Measurements from ENCODE around the gene ALDH8A1.

The ALDH8A1 gene

GRCh38 chr6:134974370-134974769 lies 24.5 kb upstream of the ALDH8A1 start:
- Histone ChIP-seq H2BK5ac (ENCODE audit: low read length) (no peak overlapping the region), H3K4me2 (ENCODE audit: insufficient read depth, low read length, poor library complexity, severe bottlenecking) (no peak overlapping the region), H3K14ac (ENCODE audit: low read length) (no peak overlapping the region), H3K27ac (replicated peaks; ENCODE audit: low read length) (no peak overlapping the region), H3K36me3 (replicated peaks in 1 of 2; ENCODE audit: control insufficient read depth in 2 of 2, insufficient read depth in 2 of 2, low read length in 2 of 2) (peaks cover 3 to 60% of the 10 kb centered on the region in 2 donors), H4K91ac (ENCODE audit: low read depth, low read length, poor library complexity) (no peak overlapping the region), H2BK15ac (ENCODE audit: low read length) (no peak overlapping the region), H3K9me3 (replicated peaks in 1 of 2; ENCODE audit: control insufficient read depth in 2 of 2, insufficient read depth in 1 of 2, low read depth in 1 of 2, low read length in 2 of 2) (no peaks in the 10 kb centered on the region), H3K18ac (ENCODE audit: low read length) (no peak overlapping the region), H2AFZ (ENCODE audit: low read length) (no peak overlapping the region), H3K23ac (ENCODE audit: low read depth, low read length, poor library complexity) (no peak overlapping the region), H2BK120ac (ENCODE audit: low read depth, low read length) (no peak overlapping the region), H3K4me3 (ENCODE audit: low read length in 2 of 2) (no peak overlapping the region), H2BK12ac (ENCODE audit: low read length) (no peak overlapping the region), H3K27me3 (ENCODE audit: control insufficient read depth in 3 of 3, insufficient read depth in 3 of 3, low read depth in 1 of 3, low read length in 3 of 3) (no peaks in the 10 kb centered on the region), H4K8ac (ENCODE audit: low read depth, low read length) (no peak overlapping the region), H3K79me1 (ENCODE audit: low read depth, low read length) (no peaks in the 10 kb centered on the region), H2AK5ac (ENCODE audit: low read depth, low read length) (no peak overlapping the region), H3K4me1 (ENCODE audit: control insufficient read depth in 2 of 2, insufficient read depth in 1 of 2, low read depth in 1 of 2, low read length in 2 of 2) (no peaks in the 10 kb centered on the region), H3K9ac (ENCODE audit: low read depth, low read length, poor library complexity) (no peak overlapping the region), H3K4ac (ENCODE audit: low read length) (no peak overlapping the region)
- no peak for DNase-seq (ENCODE audit: low spot score)
- WGBS, 2 donors (ENCODE audit: extremely low coverage in 2 of 2, insufficient read length in 2 of 2, insufficient replicate concordance in 1 of 2), result no CpG with 5 or more reads among the region's 1 CpG

GRCh38 chr6:134967711-134968110 lies 17.8 kb upstream of the ALDH8A1 start:
- H2BK12ac ChIP-seq (ENCODE audit: low read length), result no peak overlapping the region
- H3K27me3 ChIP-seq (ENCODE audit: control insufficient read depth in 3 of 3, insufficient read depth in 3 of 3, low read depth in 1 of 3, low read length in 3 of 3), result no peaks in the 10 kb centered on the region
- H3K4me3 ChIP-seq (ENCODE audit: low read length in 2 of 2), result no peak overlapping the region
- no peak overlapping the region for H3K4me2 ChIP-seq (ENCODE audit: insufficient read depth, low read length, poor library complexity, severe bottlenecking)
- H3K4me1 ChIP-seq (ENCODE audit: control insufficient read depth in 2 of 2, insufficient read depth in 1 of 2, low read depth in 1 of 2, low read length in 2 of 2), result no peaks in the 10 kb centered on the region
- no peak overlapping the region for H2BK120ac ChIP-seq (ENCODE audit: low read depth, low read length)
- no peak overlapping the region for H2AFZ ChIP-seq (ENCODE audit: low read length)
- peaks cover 0 to 55% of the 10 kb centered on the region in 2 donors for H3K36me3 ChIP-seq (replicated peaks in 1 of 2; ENCODE audit: control insufficient read depth in 2 of 2, insufficient read depth in 2 of 2, low read length in 2 of 2)
- no peak overlapping the region for H3K18ac ChIP-seq (ENCODE audit: low read length)
- H2BK5ac ChIP-seq (ENCODE audit: low read length), result no peak overlapping the region
- H4K91ac ChIP-seq (ENCODE audit: low read depth, low read length, poor library complexity), result no peak overlapping the region
- no peak overlapping the region for H3K27ac ChIP-seq (replicated peaks; ENCODE audit: low read length)
- no CpG with 5 or more reads among the region's 1 CpG for WGBS, 2 donors (ENCODE audit: extremely low coverage in 2 of 2, insufficient read length in 2 of 2, insufficient replicate concordance in 1 of 2)
- H2AK5ac ChIP-seq (ENCODE audit: low read depth, low read length), result no peak overlapping the region
- no peak overlapping the region for H3K23ac ChIP-seq (ENCODE audit: low read depth, low read length, poor library complexity)
- no peak overlapping the region for H3K4ac ChIP-seq (ENCODE audit: low read length)
- no peak overlapping the region for H3K14ac ChIP-seq (ENCODE audit: low read length)
- DNase-seq (ENCODE audit: low spot score), result no peak
- no peak overlapping the region for H3K9ac ChIP-seq (ENCODE audit: low read depth, low read length, poor library complexity)
- no peaks in the 10 kb centered on the region for H3K79me1 ChIP-seq (ENCODE audit: low read depth, low read length)
- H2BK15ac ChIP-seq (ENCODE audit: low read length), result no peak overlapping the region
- no peak overlapping the region for H4K8ac ChIP-seq (ENCODE audit: low read depth, low read length)
- H3K9me3 ChIP-seq (replicated peaks in 1 of 2; ENCODE audit: control insufficient read depth in 2 of 2, insufficient read depth in 1 of 2, low read depth in 1 of 2, low read length in 2 of 2), result no peaks in the 10 kb centered on the region

- Histone ChIP-seq H3K4ac (ENCODE audit: low read length) (no peak overlapping the region), H3K4me3 (ENCODE audit: low read length in 2 of 2) (no peak overlapping the region), H3K4me2 (ENCODE audit: insufficient read depth, low read length, poor library complexity, severe bottlenecking) (no peak overlapping the region), H2BK120ac (ENCODE audit: low read depth, low read length) (no peak overlapping the region), H4K8ac (ENCODE audit: low read depth, low read length) (no peak overlapping the region), H3K18ac (ENCODE audit: low read length) (no peak overlapping the region), H2BK15ac (ENCODE audit: low read length) (no peak overlapping the region), H3K79me1 (ENCODE audit: low read depth, low read length) (no peaks in the 10 kb centered on the region), H3K4me1 (ENCODE audit: control insufficient read depth in 2 of 2, insufficient read depth in 1 of 2, low read depth in 1 of 2, low read length in 2 of 2) (no peaks in the 10 kb centered on the region), H4K91ac (ENCODE audit: low read depth, low read length, poor library complexity) (no peak overlapping the region), H3K27ac (replicated peaks; ENCODE audit: low read length) (no peak overlapping the region), H2AK5ac (ENCODE audit: low read depth, low read length) (no peak overlapping the region), H3K14ac (ENCODE audit: low read length) (no peak overlapping the region), H2BK5ac (ENCODE audit: low read length) (no peak overlapping the region), H3K9me3 (replicated peaks in 1 of 2; ENCODE audit: control insufficient read depth in 2 of 2, insufficient read depth in 1 of 2, low read depth in 1 of 2, low read length in 2 of 2) (peaks cover 0 to 9% of the 10 kb centered on the region in 2 donors), H2BK12ac (ENCODE audit: low read length) (no peak overlapping the region), H3K36me3 (replicated peaks in 1 of 2; ENCODE audit: control insufficient read depth in 2 of 2, insufficient read depth in 2 of 2, low read length in 2 of 2) (peaks cover 0 to 70% of the 10 kb centered on the region in 2 donors), H2AFZ (ENCODE audit: low read length) (no peak overlapping the region), H3K27me3 (ENCODE audit: control insufficient read depth in 3 of 3, insufficient read depth in 3 of 3, low read depth in 1 of 3, low read length in 3 of 3) (no peaks in the 10 kb centered on the region), H3K9ac (ENCODE audit: low read depth, low read length, poor library complexity) (no peak overlapping the region), H3K23ac (ENCODE audit: low read depth, low read length, poor library complexity) (no peak overlapping the region)
- no CpG with 5 or more reads among the region's 1 CpG for WGBS, 2 donors (ENCODE audit: extremely low coverage in 2 of 2, insufficient read length in 2 of 2, insufficient replicate concordance in 1 of 2)
- DNase-seq (ENCODE audit: low spot score), result no peak
These were observed 14.7 kb upstream of the ALDH8A1 start for GRCh38 chr6:134964451-134965203.

GRCh38 chr6:134962421-134962820 lies 12.5 kb upstream of the ALDH8A1 start:
- no peak overlapping the region for H2BK15ac ChIP-seq (ENCODE audit: low read length)
- H3K9me3 ChIP-seq (replicated peaks in 1 of 2; ENCODE audit: control insufficient read depth in 2 of 2, insufficient read depth in 1 of 2, low read depth in 1 of 2, low read length in 2 of 2), result peaks cover 4 to 17% of the 10 kb centered on the region in 2 donors
- H2BK5ac ChIP-seq (ENCODE audit: low read length), result no peak overlapping the region
- no peak overlapping the region for H4K8ac ChIP-seq (ENCODE audit: low read depth, low read length)
- H3K4me3 ChIP-seq (ENCODE audit: low read length in 2 of 2), result no peak overlapping the region
- DNase-seq (ENCODE audit: low spot score), result no peak
- H4K91ac ChIP-seq (ENCODE audit: low read depth, low read length, poor library complexity), result no peak overlapping the region
- H3K27me3 ChIP-seq (ENCODE audit: control insufficient read depth in 3 of 3, insufficient read depth in 3 of 3, low read depth in 1 of 3, low read length in 3 of 3), result no peaks in the 10 kb centered on the region
- H3K4ac ChIP-seq (ENCODE audit: low read length), result no peak overlapping the region
- H3K23ac ChIP-seq (ENCODE audit: low read depth, low read length, poor library complexity), result no peak overlapping the region
- H3K18ac ChIP-seq (ENCODE audit: low read length), result no peak overlapping the region
- H3K36me3 ChIP-seq (replicated peaks in 1 of 2; ENCODE audit: control insufficient read depth in 2 of 2, insufficient read depth in 2 of 2, low read length in 2 of 2), result peaks cover 0 to 60% of the 10 kb centered on the region in 2 donors
- no peak overlapping the region for H3K4me2 ChIP-seq (ENCODE audit: insufficient read depth, low read length, poor library complexity, severe bottlenecking)
- H3K27ac ChIP-seq (replicated peaks; ENCODE audit: low read length), result no peak overlapping the region
- no peak overlapping the region for H2BK120ac ChIP-seq (ENCODE audit: low read depth, low read length)
- no peak overlapping the region for H2AFZ ChIP-seq (ENCODE audit: low read length)
- H3K9ac ChIP-seq (ENCODE audit: low read depth, low read length, poor library complexity), result no peak overlapping the region
- no peaks in the 10 kb centered on the region for H3K79me1 ChIP-seq (ENCODE audit: low read depth, low read length)
- no peaks in the 10 kb centered on the region for H3K4me1 ChIP-seq (ENCODE audit: control insufficient read depth in 2 of 2, insufficient read depth in 1 of 2, low read depth in 1 of 2, low read length in 2 of 2)
- H3K14ac ChIP-seq (ENCODE audit: low read length), result no peak overlapping the region
- H2AK5ac ChIP-seq (ENCODE audit: low read depth, low read length), result no peak overlapping the region
- no peak overlapping the region for H2BK12ac ChIP-seq (ENCODE audit: low read length)
